ENCODE results near the gene KDM2B.
A peak's percentile ranks its signal among the peaks of the same experiment; 100 is the strongest.

The KDM2B gene

DNA sequence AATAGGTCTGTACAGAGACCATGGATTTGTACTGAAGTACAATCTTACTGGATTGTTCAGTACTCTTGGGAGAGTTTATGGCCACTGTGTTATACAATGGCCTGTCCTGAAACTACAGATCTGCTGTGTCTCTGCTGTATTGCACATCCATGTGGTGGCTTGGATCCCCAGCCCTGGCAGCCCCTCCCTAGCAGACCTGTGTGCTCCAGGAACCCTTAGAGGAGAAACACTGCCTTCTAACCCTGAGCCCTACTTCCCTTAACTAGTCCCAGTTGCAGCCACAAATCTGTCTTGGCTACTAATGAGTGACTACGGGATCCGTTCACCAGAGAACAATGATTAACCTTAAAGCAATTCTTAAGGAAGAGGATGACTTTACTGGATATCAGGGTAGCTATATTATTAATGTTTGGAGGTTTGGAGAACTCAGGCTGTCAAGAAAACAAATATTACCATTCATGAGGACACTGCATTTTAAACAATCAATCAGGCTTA, 153.2 kb downstream of the KDM2B start:
- Mint-ChIP-seq H3K27me3 (no peaks in the 10 kb centered on the region), H3K27ac (peak overlapping the region; percentile 38), H3K36me3 (ENCODE audit: low read depth) (peaks cover 98% of the 10 kb centered on the region), H3K9me3 (no peaks in the 10 kb centered on the region), H3K4me3 (no peak overlapping the region), H3K4me1 (ENCODE audit: low read depth) (peaks cover 1% of the 10 kb centered on the region)
- no peak for DNase-seq

DNA sequence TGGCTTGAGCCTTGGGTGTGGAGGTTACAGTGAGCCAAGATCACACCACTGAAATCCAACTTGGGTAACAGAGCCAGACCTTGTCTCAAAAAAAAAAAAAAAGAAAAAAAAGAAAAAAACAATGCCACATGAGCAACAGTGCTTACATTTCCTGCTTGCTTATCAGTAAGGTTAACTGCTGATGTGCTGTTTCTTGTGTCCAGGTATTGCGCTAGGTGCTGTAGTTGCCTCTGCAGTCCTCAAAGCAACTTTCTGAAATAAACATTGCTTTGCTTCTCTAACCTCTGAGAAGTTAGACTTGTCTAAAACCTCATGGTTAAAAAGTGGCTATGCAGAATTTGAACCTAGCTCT, 156.2 kb downstream of the KDM2B start:
- peaks cover 1% of the 10 kb centered on the region for H3K4me1 Mint-ChIP-seq (ENCODE audit: low read depth)
- no peaks in the 10 kb centered on the region for H3K9me3 Mint-ChIP-seq
- peaks cover 97% of the 10 kb centered on the region for H3K36me3 Mint-ChIP-seq (ENCODE audit: low read depth)
- H3K27ac Mint-ChIP-seq = peak overlapping the region; percentile 72
- no peak for DNase-seq
- no peaks in the 10 kb centered on the region for H3K27me3 Mint-ChIP-seq
- no peak overlapping the region for H3K4me3 Mint-ChIP-seq

DNA sequence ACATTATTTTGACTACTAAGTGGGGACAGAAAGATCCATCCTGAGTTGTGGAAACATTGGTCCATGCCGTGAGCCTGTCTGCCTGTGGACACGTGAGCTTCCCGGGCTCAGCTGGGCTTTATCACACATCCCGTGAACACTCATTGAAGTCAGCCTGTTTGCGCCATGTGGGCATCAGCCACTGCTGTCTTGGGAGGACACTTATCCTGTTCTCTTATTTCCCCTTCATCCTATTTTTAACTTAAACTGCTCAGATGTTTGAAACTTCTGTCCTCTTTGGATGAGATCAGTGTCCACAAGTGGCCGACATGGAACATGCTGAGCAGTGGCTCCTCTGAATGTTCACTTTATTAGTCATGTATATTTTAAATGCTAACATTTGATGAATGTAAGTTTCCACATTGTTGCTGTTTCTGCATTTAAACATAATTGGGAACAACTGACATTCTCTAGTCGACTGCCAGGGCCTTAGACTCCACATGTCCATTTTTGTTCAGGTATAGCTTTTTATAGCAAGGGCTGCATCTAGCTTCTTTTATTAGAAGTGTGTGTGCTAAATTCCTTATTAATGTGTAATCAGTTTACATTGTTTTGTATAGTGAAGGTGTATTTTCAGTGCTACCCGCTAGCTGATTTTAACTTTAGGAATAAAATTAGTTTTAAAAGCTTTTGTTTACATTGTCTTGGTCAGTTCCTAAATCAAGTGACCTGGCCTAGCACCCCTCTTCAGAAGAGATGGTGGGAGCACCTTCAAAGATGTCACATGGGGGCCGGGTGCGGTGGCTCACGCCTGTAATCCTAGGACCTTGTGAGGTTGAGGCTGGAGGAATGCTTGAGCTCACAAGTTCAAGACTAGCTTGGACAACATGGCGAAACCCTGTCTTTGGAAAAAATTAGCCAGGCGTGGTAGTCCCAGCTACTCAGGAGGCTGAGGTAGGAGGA, 156.9 kb downstream of the KDM2B start:
- H3K27ac Mint-ChIP-seq = peak overlapping the region; percentile 72
- H3K4me3 Mint-ChIP-seq = no peak overlapping the region
- no peaks in the 10 kb centered on the region for H3K9me3 Mint-ChIP-seq
- H3K27me3 Mint-ChIP-seq = no peaks in the 10 kb centered on the region
- H3K4me1 Mint-ChIP-seq (ENCODE audit: low read depth) = peaks cover 1% of the 10 kb centered on the region
- DNase-seq = no peak
- peaks cover 97% of the 10 kb centered on the region for H3K36me3 Mint-ChIP-seq (ENCODE audit: low read depth)

DNA sequence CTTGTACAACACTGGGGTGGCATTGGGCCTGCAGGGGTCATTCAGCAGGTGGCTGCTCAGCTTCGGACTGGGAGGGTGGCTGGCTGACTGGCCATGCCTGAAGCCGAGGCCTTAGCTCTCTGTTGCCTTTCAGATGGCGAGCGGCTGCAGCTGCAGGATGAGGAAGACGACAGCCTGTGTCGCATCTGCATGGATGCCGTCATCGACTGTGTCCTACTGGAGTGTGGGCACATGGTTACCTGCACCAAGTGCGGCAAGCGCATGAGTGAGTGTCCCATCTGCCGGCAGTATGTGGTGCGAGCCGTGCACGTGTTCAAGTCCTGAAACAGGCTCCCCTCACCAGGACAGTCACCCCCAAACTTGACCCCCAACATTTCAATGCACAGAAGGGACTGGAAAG, 157.6 kb downstream of the KDM2B start:
- no peak for DNase-seq
- peaks cover 1% of the 10 kb centered on the region for H3K4me1 Mint-ChIP-seq (ENCODE audit: low read depth)
- no peaks in the 10 kb centered on the region for H3K27me3 Mint-ChIP-seq
- H3K9me3 Mint-ChIP-seq = no peaks in the 10 kb centered on the region
- no peak overlapping the region for H3K4me3 Mint-ChIP-seq
- H3K36me3 Mint-ChIP-seq (ENCODE audit: low read depth) = peaks cover 97% of the 10 kb centered on the region
- H3K27ac Mint-ChIP-seq = peak overlapping the region; percentile 33

DNA sequence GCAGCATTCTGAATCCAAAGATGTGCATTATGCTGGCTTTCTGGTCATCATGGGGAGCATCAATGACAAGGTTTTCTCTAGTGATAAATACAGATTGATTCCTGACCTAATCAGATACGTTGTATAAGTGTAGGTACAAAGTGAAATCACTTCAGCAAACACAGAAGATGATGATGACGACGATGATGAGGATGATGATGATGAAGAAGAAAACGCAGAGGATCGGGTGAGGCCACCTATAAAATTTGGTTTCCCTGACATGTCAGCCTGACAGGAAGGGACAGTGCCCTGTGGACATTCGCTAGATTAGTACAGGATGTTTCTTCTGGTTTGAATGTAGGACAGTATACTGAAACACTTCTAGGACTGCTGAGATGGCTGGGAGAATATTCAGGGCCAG, 160.7 kb downstream of the KDM2B start:
- Mint-ChIP-seq H3K4me1 (ENCODE audit: low read depth) (peaks cover 17% of the 10 kb centered on the region), H3K27me3 (no peaks in the 10 kb centered on the region), H3K36me3 (ENCODE audit: low read depth) (peaks cover 96% of the 10 kb centered on the region), H3K4me3 (no peak overlapping the region), H3K27ac (peak overlapping the region; percentile 64), H3K9me3 (no peaks in the 10 kb centered on the region)
- DNase-seq = no peak

DNA sequence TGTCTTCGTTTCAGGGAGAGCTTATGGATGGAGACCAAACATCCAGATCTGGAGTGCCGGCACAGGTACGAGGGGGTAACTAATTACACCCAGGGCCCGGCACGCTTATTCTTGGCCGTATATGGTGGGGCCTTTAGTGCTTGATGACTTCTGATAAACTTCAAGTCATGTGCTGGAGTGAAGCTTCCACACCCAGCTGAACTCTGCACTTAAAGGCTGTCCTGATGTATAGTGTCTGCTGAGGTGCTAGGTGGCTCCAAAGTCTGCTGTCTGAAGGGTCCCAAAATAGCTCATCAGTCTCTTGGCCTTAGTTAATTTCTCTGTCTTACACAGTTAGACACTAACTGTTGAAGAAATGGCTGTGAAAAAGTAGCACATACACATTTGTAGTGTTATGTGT, 163.0 kb downstream of the KDM2B start:
- Mint-ChIP-seq H3K27ac (peak overlapping the region; percentile 18), H3K9me3 (no peaks in the 10 kb centered on the region), H3K4me1 (ENCODE audit: low read depth) (peaks cover 18% of the 10 kb centered on the region), H3K4me3 (no peak overlapping the region), H3K27me3 (no peaks in the 10 kb centered on the region), H3K36me3 (ENCODE audit: low read depth) (peaks cover 92% of the 10 kb centered on the region)
- no peak for DNase-seq

DNA sequence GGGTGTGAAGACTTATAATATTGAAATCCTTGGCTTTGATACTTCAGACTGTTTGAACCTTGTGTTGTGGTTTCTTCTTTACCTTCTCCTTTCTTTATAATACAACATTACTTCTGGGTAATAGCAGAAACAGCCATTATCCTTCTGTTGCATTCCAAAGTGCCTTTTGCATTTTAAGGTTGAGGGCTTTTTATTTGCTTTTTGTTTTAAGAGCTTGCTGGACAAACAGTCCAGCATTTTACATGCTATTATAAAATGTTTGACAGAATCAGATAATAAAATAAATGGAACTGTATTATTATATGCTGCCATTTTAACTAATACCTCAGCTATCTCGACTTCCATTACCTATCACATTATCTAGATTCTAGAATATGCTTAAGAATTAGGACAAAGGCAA, 166.9 kb downstream of the KDM2B start:
- peaks cover 86% of the 10 kb centered on the region for H3K36me3 Mint-ChIP-seq (ENCODE audit: low read depth)
- no peak overlapping the region for H3K4me3 Mint-ChIP-seq
- peaks cover 32% of the 10 kb centered on the region for H3K4me1 Mint-ChIP-seq (ENCODE audit: low read depth)
- no peak overlapping the region for H3K27ac Mint-ChIP-seq
- no peaks in the 10 kb centered on the region for H3K9me3 Mint-ChIP-seq
- no peak for DNase-seq
- H3K27me3 Mint-ChIP-seq = no peaks in the 10 kb centered on the region

DNA sequence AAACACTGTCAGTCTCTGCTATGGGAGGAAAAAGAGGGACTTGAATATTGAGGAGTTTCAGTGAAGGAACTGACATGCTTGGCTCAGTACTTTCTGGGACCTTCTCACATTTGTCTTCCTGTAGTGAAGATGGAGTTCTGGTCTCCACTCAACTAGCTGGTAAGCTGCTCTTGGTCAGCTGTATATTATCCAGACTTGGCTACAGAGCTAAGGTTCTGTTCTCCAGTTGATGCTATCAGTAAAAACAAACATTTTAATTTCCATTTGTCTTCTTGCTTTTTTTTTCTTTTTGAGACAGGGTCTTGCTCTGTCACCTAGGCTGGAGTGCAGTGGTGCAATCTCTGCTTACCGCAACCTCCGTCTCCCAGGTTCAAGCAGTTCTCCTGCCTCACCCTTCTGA, 175.6 kb downstream of the KDM2B start:
- peaks cover 49% of the 10 kb centered on the region for H3K4me1 Mint-ChIP-seq (ENCODE audit: low read depth)
- DNase-seq = no peak
- H3K27me3 Mint-ChIP-seq = no peaks in the 10 kb centered on the region
- no peak overlapping the region for H3K4me3 Mint-ChIP-seq
- peaks cover 93% of the 10 kb centered on the region for H3K36me3 Mint-ChIP-seq (ENCODE audit: low read depth)
- no peaks in the 10 kb centered on the region for H3K9me3 Mint-ChIP-seq
- no peak overlapping the region for H3K27ac Mint-ChIP-seq

DNA sequence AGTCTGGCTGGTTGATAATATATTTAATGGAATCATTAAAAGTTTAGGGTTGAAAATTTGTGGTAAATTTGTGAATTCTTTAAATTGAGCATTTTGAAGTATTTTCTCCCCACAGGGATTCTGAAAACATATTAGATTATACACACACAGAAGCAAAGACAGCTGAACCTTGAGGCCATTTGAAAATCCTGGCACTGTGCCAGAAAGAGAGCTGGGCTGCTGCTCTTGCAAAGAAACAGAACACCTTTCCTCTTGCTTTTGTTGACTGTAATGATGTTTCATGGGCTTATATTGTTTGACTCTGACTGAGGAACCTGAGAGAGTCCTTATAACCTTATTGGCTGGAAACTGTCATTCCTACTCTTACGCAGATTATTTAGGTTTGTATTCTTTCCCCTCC, 176.1 kb downstream of the KDM2B start:
- H3K9me3 Mint-ChIP-seq = no peaks in the 10 kb centered on the region
- DNase-seq = no peak
- H3K36me3 Mint-ChIP-seq (ENCODE audit: low read depth) = peaks cover 93% of the 10 kb centered on the region
- H3K4me3 Mint-ChIP-seq = no peak overlapping the region
- no peaks in the 10 kb centered on the region for H3K27me3 Mint-ChIP-seq
- H3K27ac Mint-ChIP-seq = no peak overlapping the region
- peaks cover 48% of the 10 kb centered on the region for H3K4me1 Mint-ChIP-seq (ENCODE audit: low read depth)

DNA sequence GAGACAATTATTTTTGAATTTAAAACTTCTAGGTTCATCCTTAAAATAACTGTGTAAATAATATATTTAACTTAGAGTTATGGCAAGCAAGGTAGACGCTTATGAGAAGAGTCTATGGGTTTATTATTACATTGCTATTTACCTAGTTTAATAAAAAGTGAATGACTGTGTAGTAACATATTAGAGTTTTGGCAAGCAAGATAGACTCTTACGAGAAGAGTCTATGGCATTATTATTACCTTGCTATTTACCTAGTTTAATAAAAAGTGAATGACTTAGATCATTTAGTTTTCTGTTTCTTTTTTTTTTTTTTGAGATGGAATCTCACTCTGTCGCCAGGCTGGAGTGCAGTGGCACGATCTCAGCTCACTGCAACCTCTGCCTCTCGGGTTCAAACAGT, 177.1 kb downstream of the KDM2B start:
- Mint-ChIP-seq H3K9me3 (no peaks in the 10 kb centered on the region), H3K36me3 (ENCODE audit: low read depth) (peaks cover 88% of the 10 kb centered on the region), H3K27ac (peak overlapping the region; percentile 38), H3K4me3 (no peak overlapping the region), H3K27me3 (no peaks in the 10 kb centered on the region), H3K4me1 (ENCODE audit: low read depth) (peaks cover 45% of the 10 kb centered on the region)
- no peak for DNase-seq

DNA sequence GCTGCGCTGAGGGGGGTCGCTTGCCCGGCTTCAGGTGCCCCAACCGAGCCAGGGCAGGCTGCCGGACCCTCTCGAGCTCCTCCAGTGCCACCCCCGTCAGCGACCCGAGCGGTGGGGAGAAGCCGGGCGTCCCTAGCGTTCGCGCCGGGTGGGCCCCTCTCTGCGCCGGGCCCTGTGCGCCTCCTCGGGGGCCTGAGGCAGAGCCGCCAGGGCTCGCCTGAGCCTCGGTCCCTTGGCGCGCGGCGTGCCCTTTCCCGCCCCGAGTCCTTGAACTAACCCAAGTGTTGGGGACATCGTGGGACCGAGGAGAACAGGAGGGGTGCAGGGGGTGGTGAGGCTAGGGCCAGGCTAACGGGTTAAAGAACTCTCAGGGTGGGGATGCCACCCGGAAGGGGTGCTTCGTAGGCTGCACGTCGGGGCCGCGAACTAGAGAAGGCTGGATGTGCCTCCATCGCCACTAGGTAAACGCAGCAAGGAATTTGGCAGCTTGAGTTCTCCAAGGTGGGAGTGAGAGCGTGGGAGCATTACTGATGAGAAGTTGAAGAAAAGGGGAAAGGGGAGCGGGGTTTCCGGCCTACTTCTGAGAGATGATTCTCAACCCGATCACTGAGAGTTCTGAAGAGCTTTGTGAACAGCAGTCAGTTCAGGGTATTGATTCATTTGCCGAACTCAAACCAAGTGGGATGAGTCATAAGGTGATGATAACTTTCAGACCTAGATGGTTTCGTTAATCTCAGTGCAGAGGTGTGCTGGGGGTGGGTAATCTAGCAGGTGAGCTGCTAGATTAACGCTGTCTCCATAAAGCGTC, 180.3 kb downstream of the KDM2B start:
- Mint-ChIP-seq H3K27me3 (no peaks in the 10 kb centered on the region), H3K36me3 (ENCODE audit: low read depth) (peaks cover 58% of the 10 kb centered on the region), H3K4me3 (peak overlapping the region; percentile 94), H3K27ac (peak overlapping the region; percentile 100), H3K9me3 (no peaks in the 10 kb centered on the region), H3K4me1 (ENCODE audit: low read depth) (peaks cover 39% of the 10 kb centered on the region)
- DNase-seq = peak; percentile 83

DNA sequence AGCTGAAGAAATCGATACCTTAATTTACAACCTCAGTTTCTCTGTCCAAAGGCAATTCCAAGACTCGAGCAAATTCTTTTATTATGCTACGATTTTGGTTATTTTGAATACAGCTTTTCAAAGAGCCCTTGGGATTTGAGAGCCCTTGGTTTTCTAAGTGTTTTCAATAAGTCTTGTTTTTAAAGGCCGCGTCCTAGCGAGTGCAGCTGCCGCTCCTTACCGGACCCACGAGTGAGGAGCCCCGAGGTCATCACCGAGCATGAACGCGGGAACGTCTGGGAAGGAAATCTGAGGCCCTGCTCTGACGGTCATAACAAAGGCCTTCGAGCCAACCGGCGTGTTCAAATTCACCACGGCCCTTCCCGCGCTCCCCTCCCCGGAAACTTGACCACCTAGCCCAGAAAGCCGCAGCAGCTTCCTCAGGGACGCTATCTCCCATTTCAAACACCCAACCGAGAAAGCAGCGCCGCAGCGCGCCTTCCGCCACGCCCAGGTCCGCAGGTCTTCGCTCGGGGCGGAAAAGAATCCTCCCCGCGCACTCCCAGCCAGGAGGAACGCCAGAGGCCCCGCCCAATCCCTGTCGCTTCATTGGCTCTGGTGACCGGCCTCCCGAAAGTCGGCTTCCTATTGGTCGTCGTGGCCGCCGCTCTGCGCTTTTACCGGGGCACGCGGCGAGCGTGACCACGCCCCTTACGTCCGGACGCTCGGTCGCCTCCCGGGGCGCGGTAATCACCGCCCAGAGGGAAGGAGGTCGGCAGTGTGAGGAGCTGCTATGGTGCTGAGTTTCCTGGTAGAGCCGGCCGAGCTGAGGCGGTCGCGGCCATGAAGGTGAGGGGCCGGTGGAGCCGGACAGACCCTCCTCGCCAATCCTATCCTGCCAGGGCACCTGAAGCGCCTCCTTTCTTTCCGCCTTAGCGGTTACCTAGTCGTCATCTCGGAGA, 181.2 kb downstream of the KDM2B start, which contains the start of gene RNF34:
RNF34 (plus strand) TSS at position 728 of the 941 bp plus-strand sequence; CDS start at position 823, 95 bp downstream.
- Mint-ChIP-seq H3K27ac (peak within 1 kb of the TSS; percentile 100), H3K27me3 (no peaks in the 10 kb centered on the region), H3K4me3 (peak within 1 kb of the TSS; percentile 94), H3K9me3 (no peaks in the 10 kb centered on the region), H3K4me1 (ENCODE audit: low read depth) (peaks cover 34% of the 10 kb centered on the region), H3K36me3 (ENCODE audit: low read depth) (peaks cover 49% of the 10 kb centered on the region)
- peak; percentile 97 for DNase-seq

DNA sequence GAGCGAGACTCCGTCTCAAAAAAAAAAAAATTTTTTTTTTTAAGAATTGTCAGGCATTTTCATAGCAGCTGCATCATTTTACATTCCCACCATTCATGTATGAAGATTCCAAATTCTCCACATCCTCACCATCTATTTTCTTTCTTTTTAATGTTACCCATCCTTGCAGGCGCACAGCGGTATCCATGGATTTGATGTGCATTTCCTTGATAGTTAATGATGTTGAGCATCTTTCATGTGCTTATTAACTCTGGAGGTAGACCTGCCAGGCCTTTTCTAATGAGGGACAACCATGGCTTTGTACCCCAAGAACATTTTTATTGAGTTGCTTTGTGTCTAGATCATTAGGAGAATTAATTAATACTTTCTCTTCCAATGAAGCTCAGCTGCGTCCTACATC, 182.5 kb downstream of the KDM2B start:
- Mint-ChIP-seq H3K36me3 (ENCODE audit: low read depth) (peaks cover 36% of the 10 kb centered on the region), H3K27ac (no peak overlapping the region)
- DNase-seq = no peak

DNA sequence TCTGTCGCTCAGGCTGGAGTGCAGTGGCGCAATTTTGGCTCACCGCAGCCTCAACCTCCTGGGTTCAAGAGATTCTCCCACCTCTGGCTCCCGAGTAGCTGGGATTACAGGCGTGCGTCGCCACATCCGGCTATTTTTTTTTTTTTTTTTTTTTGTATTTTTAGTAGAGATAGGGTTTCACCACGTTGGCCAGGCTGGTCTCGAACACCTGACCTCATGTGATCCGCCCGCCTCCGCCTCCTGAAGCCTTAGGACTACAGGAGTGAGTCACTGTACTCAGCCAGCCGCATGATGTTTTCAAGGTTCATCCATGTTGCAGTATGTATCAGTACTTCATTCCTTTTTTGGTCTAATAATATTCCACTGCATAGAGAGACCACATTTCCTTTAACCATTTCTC, 183.3 kb downstream of the KDM2B start:
- Mint-ChIP-seq H3K4me1 (ENCODE audit: low read depth) (peaks cover 23% of the 10 kb centered on the region), H3K27ac (no peak overlapping the region), H3K36me3 (ENCODE audit: low read depth) (peaks cover 28% of the 10 kb centered on the region), H3K27me3 (no peaks in the 10 kb centered on the region), H3K4me3 (no peak overlapping the region), H3K9me3 (no peaks in the 10 kb centered on the region)
- no peak for DNase-seq

More for the DNA sequence above, 182.5 kb downstream of the KDM2B start:
- Mint-ChIP-seq H3K9me3 (no peaks in the 10 kb centered on the region), H3K4me1 (ENCODE audit: low read depth) (peaks cover 29% of the 10 kb centered on the region), H3K4me3 (peak overlapping the region; percentile 94), H3K27me3 (no peaks in the 10 kb centered on the region)

All from activated T-cell treated with anti-CD3 and anti-CD28 coated beads, Interleukin-2, amount 50 U/mL, for 24 hours (primary cell).